Hepatocyte (in vitro differentiated cells): ENCODE measurements around the gene RORB. TPM values are rescaled to one million over a fixed set of nuclear protein-coding genes. Genes with fewer than 3 reads are reported as not detected.

Source experiments
- DNase-seq: peaks from one replicate; pipeline ENCODE4 v3.0.0-alpha.2; 2016; ENCODE audit warnings: low spot score
- H2AFZ ChIP-seq: fragments of 200-600 bp; sonication (generic); 2 replicates; pipeline ENCODE4 v1.6.0; 2016; ENCODE audit warnings: antibody characterized with exemption, mild to moderate bottlenecking
- H3K27ac ChIP-seq: fragments of 200-600 bp; sonication (generic); 2 replicates; pipeline ENCODE4 v1.5.1; 2016; ENCODE audit warnings: mild to moderate bottlenecking
- H3K27me3 ChIP-seq: fragments of 200-600 bp; sonication (generic); 2 replicates; pipeline ENCODE4 v1.6.1; 2016
- H3K36me3 ChIP-seq: fragments of 200-600 bp; sonication (generic); replicated peaks from 2 replicates; pipeline ENCODE4 v1.5.1; 2016; ENCODE audit warnings: low read depth; ENCODE audit not compliant: insufficient read depth
- H3K4me1 ChIP-seq: fragments of 200-600 bp; sonication (generic); 2 replicates; pipeline ENCODE4 v1.5.1; 2016; ENCODE audit warnings: mild to moderate bottlenecking, moderate library complexity; ENCODE audit not compliant: insufficient read depth
- H3K4me2 ChIP-seq: fragments of 200-600 bp; sonication (generic); 2 replicates; pipeline ENCODE4 v1.6.0; 2016
- H3K4me3 ChIP-seq: fragments of 200-600 bp; sonication (generic); 2 replicates; pipeline ENCODE4 v1.5.1; 2016; ENCODE audit warnings: mild to moderate bottlenecking
- H3K79me2 ChIP-seq: fragments of 200-600 bp; sonication (generic); 2 replicates; pipeline ENCODE4 v1.6.0; 2017; ENCODE audit warnings: mild to moderate bottlenecking
- H3K9me2 ChIP-seq: fragments of 200-600 bp; sonication (generic); replicated peaks from 2 replicates; pipeline ENCODE4 v1.6.0; 2017; ENCODE audit warnings: mild to moderate bottlenecking; ENCODE audit not compliant: insufficient read depth
- H3K9me3 ChIP-seq: fragments of 200-600 bp; sonication (generic); 2 replicates; pipeline ENCODE4 v1.5.1; 2016; ENCODE audit warnings: low read depth, mild to moderate bottlenecking
- H4K20me1 ChIP-seq: fragments of 200-600 bp; sonication (generic); 2 replicates; pipeline ENCODE4 v1.6.0; 2016; ENCODE audit warnings: mild to moderate bottlenecking; ENCODE audit not compliant: insufficient read depth, poor library complexity, severe bottlenecking
- CTCF ChIP-seq: fragments of 200-600 bp; sonication (generic); IDR thresholded peaks from 2 replicates; pipeline ENCODE4 v1.5.1; 2016; ENCODE audit warnings: antibody characterized with exemption, mild to moderate bottlenecking; ENCODE audit not compliant: poor library complexity
- EZH2 ChIP-seq: fragments of 200-600 bp; sonication (generic); IDR thresholded peaks from 2 replicates; pipeline ENCODE4 v1.6.1; 2016; ENCODE audit warnings: antibody characterized with exemption, mild to moderate bottlenecking, borderline replicate concordance
- EZH2phosphoT487 ChIP-seq: fragments of 200-600 bp; sonication (generic); IDR thresholded peaks from one replicate; pipeline ENCODE4 v1.6.1; 2018; ENCODE audit warnings: antibody characterized with exemption, mild to moderate bottlenecking, low read depth, moderate library complexity; ENCODE audit not compliant: unreplicated experiment, severe bottlenecking
- WGBS: methylation state at CpG from one replicate; pipeline ENCODE4 v1.1.6; 2016; ENCODE audit warnings: low lambda C conversion rate; ENCODE audit errors: missing lambda C conversion rate; 5-methylcytosine and 5-hydroxymethylcytosine counted together
- polyA plus RNA-seq: library from polyadenylated mRNA; unstranded; fragments of >200 nt; fragmentation: Nextera tagmentation; extraction: Ambion mirVana; gene quantifications from 2 replicates; pipeline ENCODE4 v1.2.1, GENCODE V29; 2016
- total RNA-seq: library from RNA; depleted of rRNA; stranded (reverse); fragments of >200 nt; gene quantifications from 2 replicates; pipeline ENCODE4 v1.2.3, GENCODE V29; 2014

Gene RORB
- total and polyA plus RNA-seq, 2 experiments from 2014 or later, result 1.4 TPM; not detected in 1

GRCh38 chr9:74718709-74719108, 221.6 kb downstream of the RORB start:
- H3K4me3 ChIP-seq, result no peak overlapping the region
- 94% methylated on average over 2 of the region's 2 CpGs for WGBS
- TF ChIP-seq CTCF, result no peak
- no peak for TF ChIP-seq EZH2phosphoT487
- no peak for TF ChIP-seq EZH2
- H3K4me1 ChIP-seq, result no peaks in the 10 kb centered on the region
- H3K36me3 ChIP-seq, result no peaks in the 10 kb centered on the region
- no peaks in the 10 kb centered on the region for H3K9me3 ChIP-seq
- no peaks in the 10 kb centered on the region for H3K9me2 ChIP-seq
- no peak overlapping the region for H3K27ac ChIP-seq
- no peaks in the 10 kb centered on the region for H3K79me2 ChIP-seq
- DNase-seq, result no peak
- H3K4me2 ChIP-seq, result no peak overlapping the region
- H3K27me3 ChIP-seq, result no peaks in the 10 kb centered on the region
- no peak overlapping the region for H2AFZ ChIP-seq
- no peaks in the 10 kb centered on the region for H4K20me1 ChIP-seq

GRCh38 chr9:74719306-74719705, 222.2 kb downstream of the RORB start:
- no peak overlapping the region for H3K27ac ChIP-seq
- H3K9me3 ChIP-seq, result no peaks in the 10 kb centered on the region
- 79% methylated on average over 1 of the region's 1 CpG for WGBS
- H4K20me1 ChIP-seq, result no peaks in the 10 kb centered on the region
- H3K79me2 ChIP-seq, result no peaks in the 10 kb centered on the region
- TF ChIP-seq EZH2 (no peak), EZH2phosphoT487 (no peak), CTCF (no peak)
- DNase-seq, result no peak
- no peak overlapping the region for H2AFZ ChIP-seq
- no peak overlapping the region for H3K4me2 ChIP-seq
- H3K27me3 ChIP-seq, result no peaks in the 10 kb centered on the region
- H3K4me1 ChIP-seq, result no peaks in the 10 kb centered on the region
- H3K36me3 ChIP-seq, result no peaks in the 10 kb centered on the region
- H3K9me2 ChIP-seq, result no peaks in the 10 kb centered on the region
- no peak overlapping the region for H3K4me3 ChIP-seq

- H2AFZ ChIP-seq, result no peak overlapping the region
- H3K4me1 ChIP-seq, result no peaks in the 10 kb centered on the region
- H3K27ac ChIP-seq, result no peak overlapping the region
- H3K4me3 ChIP-seq, result no peak overlapping the region
- no peak overlapping the region for H3K4me2 ChIP-seq
- WGBS, result 65% methylated on average over 5 of the region's 5 CpGs
- no peaks in the 10 kb centered on the region for H3K9me2 ChIP-seq
- no peaks in the 10 kb centered on the region for H3K27me3 ChIP-seq
- H3K79me2 ChIP-seq, result no peaks in the 10 kb centered on the region
- no peaks in the 10 kb centered on the region for H4K20me1 ChIP-seq
- H3K9me3 ChIP-seq, result no peaks in the 10 kb centered on the region
- no peak for DNase-seq
- TF ChIP-seq EZH2, result no peak
- TF ChIP-seq CTCF, result no peak
- no peak for TF ChIP-seq EZH2phosphoT487
- no peaks in the 10 kb centered on the region for H3K36me3 ChIP-seq
These were observed 224.8 kb downstream of the RORB start for GRCh38 chr9:74721696-74722660.
